HL-60 (cell line): ENCODE results near the gene NUMB.
"Not testable (repeated sequence)": the region's sequence is repeated elsewhere in the genome, so short reads cannot be mapped to it uniquely, and the experiment has no call there.

Source experiments
- DNase-seq, 2 experiments: peaks; one replicate each; pipeline ENCODE4 v3.0.0-alpha.2; 2010 to 2020; ENCODE audit warnings: low read depth in 1 of 2, low spot score in 1 of 2
- H3K27ac ChIP-seq: fragments of 250-450 bp; sonication (Bioruptor Pico); replicated peaks from 2 replicates; pipeline ENCODE4 v1.5.1; 2020; ENCODE audit warnings: mild to moderate bottlenecking, moderate library complexity
- H3K27me3 ChIP-seq: fragments of 250-450 bp; sonication (Bioruptor Pico); 2 replicates; pipeline ENCODE4 v1.5.1; 2021; ENCODE audit warnings: mild to moderate bottlenecking, moderate library complexity; ENCODE audit not compliant: insufficient read depth, poor library complexity, severe bottlenecking
- H3K4me3 ChIP-seq: replicated peaks from 2 replicates; pipeline ENCODE4 v1.5.1; 2011; ENCODE audit warnings: mild to moderate bottlenecking, control low read depth, low read length; ENCODE audit not compliant: insufficient read depth
- GABPA ChIP-seq: IDR thresholded peaks from 2 replicates; pipeline ENCODE4 v1.6.1; 2012; ENCODE audit warnings: low read depth
- POLR2AphosphoS5 ChIP-seq: IDR thresholded peaks from 2 replicates; pipeline ENCODE4 v1.6.1; 2012; ENCODE audit warnings: low read depth
- SPI1 ChIP-seq: IDR thresholded peaks from 2 replicates; pipeline ENCODE4 v1.6.1; 2012; ENCODE audit warnings: low read depth, mild to moderate bottlenecking, borderline replicate concordance
- TF ChIP-seq, protein P1 (sequence below): IDR thresholded peaks from one replicate; pipeline ENCODE4 v1.5.1; 2011; ENCODE audit warnings: low read length, control low read depth, inconsistent platforms; ENCODE audit not compliant: insufficient read depth
- TF ChIP-seq, protein P2 (sequence below): IDR thresholded peaks from 2 replicates; pipeline ENCODE4 v1.6.1; 2012; ENCODE audit warnings: low read depth; ENCODE audit not compliant: insufficient replicate concordance

Gene NUMB

DNA sequence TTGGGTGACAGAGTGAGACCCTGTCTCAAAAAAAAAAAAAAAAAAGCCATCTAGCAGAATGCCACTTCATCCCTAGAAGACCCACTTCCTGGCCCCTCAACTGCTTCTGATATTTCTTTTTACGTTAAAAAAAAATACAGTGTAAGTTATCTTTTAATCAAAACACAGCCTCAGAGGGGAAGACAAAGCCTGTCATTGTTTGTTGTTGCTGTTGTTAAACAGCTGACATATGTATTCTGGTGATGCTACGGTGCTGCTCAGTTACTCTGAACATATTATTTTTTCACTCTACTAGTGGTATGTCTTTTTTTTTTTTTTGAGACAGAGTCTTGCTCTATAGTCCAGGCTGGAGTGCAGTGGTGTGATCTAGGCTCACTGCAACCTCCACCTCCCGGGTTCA, 145.7 kb downstream of the NUMB start:
- TF ChIP-seq, protein P1, sequence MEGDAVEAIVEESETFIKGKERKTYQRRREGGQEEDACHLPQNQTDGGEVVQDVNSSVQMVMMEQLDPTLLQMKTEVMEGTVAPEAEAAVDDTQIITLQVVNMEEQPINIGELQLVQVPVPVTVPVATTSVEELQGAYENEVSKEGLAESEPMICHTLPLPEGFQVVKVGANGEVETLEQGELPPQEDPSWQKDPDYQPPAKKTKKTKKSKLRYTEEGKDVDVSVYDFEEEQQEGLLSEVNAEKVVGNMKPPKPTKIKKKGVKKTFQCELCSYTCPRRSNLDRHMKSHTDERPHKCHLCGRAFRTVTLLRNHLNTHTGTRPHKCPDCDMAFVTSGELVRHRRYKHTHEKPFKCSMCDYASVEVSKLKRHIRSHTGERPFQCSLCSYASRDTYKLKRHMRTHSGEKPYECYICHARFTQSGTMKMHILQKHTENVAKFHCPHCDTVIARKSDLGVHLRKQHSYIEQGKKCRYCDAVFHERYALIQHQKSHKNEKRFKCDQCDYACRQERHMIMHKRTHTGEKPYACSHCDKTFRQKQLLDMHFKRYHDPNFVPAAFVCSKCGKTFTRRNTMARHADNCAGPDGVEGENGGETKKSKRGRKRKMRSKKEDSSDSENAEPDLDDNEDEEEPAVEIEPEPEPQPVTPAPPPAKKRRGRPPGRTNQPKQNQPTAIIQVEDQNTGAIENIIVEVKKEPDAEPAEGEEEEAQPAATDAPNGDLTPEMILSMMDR = no peak
- TF ChIP-seq SPI1 = no peak
- no peak overlapping the region for H3K27ac ChIP-seq
- no peak overlapping the region for H3K4me3 ChIP-seq
- no peaks in the 10 kb centered on the region for H3K27me3 ChIP-seq
- no peak for DNase-seq

DNA sequence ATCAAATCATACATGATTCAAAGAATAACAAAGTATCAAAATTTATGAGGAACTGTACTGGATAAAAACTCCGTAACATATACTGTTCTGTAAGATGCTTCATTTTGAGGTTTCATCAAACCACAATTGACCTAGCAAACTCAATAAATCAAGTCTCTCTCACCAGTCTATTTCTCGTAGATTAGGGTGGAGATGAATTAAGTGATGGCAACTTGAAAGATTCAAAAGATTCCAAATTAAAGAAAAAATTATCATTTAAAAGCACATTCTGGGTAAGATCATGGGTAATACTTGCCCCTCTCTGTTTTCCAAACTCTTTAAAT, 146.7 kb downstream of the NUMB start:
- DNase-seq = no peak
- H3K4me3 ChIP-seq = no peak overlapping the region
- TF ChIP-seq POLR2AphosphoS5 = no peak
- TF ChIP-seq, protein P1 = no peak
- TF ChIP-seq, protein P2, sequence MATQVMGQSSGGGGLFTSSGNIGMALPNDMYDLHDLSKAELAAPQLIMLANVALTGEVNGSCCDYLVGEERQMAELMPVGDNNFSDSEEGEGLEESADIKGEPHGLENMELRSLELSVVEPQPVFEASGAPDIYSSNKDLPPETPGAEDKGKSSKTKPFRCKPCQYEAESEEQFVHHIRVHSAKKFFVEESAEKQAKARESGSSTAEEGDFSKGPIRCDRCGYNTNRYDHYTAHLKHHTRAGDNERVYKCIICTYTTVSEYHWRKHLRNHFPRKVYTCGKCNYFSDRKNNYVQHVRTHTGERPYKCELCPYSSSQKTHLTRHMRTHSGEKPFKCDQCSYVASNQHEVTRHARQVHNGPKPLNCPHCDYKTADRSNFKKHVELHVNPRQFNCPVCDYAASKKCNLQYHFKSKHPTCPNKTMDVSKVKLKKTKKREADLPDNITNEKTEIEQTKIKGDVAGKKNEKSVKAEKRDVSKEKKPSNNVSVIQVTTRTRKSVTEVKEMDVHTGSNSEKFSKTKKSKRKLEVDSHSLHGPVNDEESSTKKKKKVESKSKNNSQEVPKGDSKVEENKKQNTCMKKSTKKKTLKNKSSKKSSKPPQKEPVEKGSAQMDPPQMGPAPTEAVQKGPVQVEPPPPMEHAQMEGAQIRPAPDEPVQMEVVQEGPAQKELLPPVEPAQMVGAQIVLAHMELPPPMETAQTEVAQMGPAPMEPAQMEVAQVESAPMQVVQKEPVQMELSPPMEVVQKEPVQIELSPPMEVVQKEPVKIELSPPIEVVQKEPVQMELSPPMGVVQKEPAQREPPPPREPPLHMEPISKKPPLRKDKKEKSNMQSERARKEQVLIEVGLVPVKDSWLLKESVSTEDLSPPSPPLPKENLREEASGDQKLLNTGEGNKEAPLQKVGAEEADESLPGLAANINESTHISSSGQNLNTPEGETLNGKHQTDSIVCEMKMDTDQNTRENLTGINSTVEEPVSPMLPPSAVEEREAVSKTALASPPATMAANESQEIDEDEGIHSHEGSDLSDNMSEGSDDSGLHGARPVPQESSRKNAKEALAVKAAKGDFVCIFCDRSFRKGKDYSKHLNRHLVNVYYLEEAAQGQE = no peak
- TF ChIP-seq SPI1 = no peak
- TF ChIP-seq GABPA = no peak
- no peak overlapping the region for H3K27ac ChIP-seq
- no peaks in the 10 kb centered on the region for H3K27me3 ChIP-seq

DNA sequence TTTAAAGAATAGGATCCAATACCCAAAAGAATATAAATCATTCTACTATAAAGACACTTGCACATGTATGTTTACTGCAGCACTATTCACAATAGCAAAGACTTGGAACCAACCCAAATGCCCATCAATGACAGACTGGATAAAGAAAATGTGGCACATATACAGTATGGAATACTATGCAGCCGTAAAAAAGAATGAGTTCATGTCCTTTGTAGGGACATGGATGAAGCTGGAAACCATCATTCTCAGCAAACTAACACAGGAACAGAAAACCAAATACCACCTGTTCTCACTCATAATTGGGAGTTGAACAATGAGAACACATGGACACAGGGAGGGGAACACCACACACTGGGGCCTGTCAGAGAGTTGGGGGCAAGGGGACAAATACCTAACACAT, 149.1 kb downstream of the NUMB start:
- not testable (repeated sequence) for H3K4me3 ChIP-seq, H3K27me3 ChIP-seq, H3K27ac ChIP-seq, DNase-seq

DNA sequence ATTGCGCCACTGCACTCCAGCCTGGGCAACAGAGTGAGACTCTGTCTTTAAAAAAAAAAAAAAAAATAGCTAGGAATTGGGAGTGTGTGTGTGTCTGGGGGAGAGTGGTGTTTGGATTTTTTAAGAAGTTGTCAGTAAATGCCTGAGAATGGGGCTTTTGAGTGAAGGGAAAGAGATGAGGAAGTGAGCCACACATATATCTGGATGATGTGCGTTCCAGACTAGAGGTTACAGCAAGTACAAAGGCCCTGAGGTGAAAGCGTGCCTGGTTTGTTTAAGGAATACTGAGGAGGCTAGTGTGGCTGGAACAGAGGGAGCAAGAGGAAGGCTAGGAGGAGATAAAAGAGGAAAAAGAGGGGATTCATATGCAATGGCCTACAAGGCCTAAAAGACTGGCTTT, 151.1 kb downstream of the NUMB start:
- H3K27ac ChIP-seq = no peak overlapping the region
- DNase-seq = no peak
- no peaks in the 10 kb centered on the region for H3K27me3 ChIP-seq
- TF ChIP-seq, protein P1 = no peak
- TF ChIP-seq GABPA = no peak
- no peak for TF ChIP-seq SPI1
- TF ChIP-seq, protein P2 = no peak
- TF ChIP-seq POLR2AphosphoS5 = no peak
- no peak overlapping the region for H3K4me3 ChIP-seq
